ENCODE data around the gene C19orf25. TPM values are rescaled to one million over a fixed set of nuclear protein-coding genes. Genes with fewer than 3 reads are reported as not detected.

Gene C19orf25
- total RNA-seq = 10 to 100 TPM; 24.4 to 26.9 TPM

GRCh38 chr19:1478934-1479707, at the start of gene C19orf25:
C19orf25 (minus strand) TSS chr19:1479215; CDS start chr19:1478903, 312 bp downstream.
- Mint-ChIP-seq H3K27me3 (no peaks in the 10 kb centered on the region), H3K4me1 (ENCODE audit: low read depth) (peaks cover 9% of the 10 kb centered on the region), H3K4me3 (peak within 1 kb of the TSS; percentile 97), H3K27ac (peak within 1 kb of the TSS; percentile 91), H3K36me3 (peaks cover 3% of the 10 kb centered on the region), H3K9me3 (no peaks in the 10 kb centered on the region)
- ChIA-PET POLR2A (no interaction called here), CTCF (no interaction called here)
- intact Hi-C loops (cut with micrococcal nuclease) = loop anchor here (1.0 to 5.0 kb wide), 3 partner anchors 11 to 96 kb away; partner anchors contain the start of genes ADAMTSL5, NDUFS7 and PCSK4
- peak; percentile 96 for DNase-seq

- POLR2A ChIA-PET = no interaction called here
- intact Hi-C loops (cut with micrococcal nuclease) = no loop called here
- Mint-ChIP-seq H3K27me3 (peaks cover 42% of the 10 kb centered on the region), H3K27ac (no peak overlapping the region), H3K9me3 (no peaks in the 10 kb centered on the region), H3K4me1 (ENCODE audit: low read depth) (peaks cover 7% of the 10 kb centered on the region), H3K36me3 (no peaks in the 10 kb centered on the region), H3K4me3 (no peak overlapping the region)
- CTCF ChIA-PET = interaction anchor here (0.7 kb wide), 1 partner anchor 309 kb away, joined by 4 read pairs; no protein-coding TSS in a partner anchor
- no peak for DNase-seq
These were observed 48.8 kb upstream of the C19orf25 start for GRCh38 chr19:1527650-1528309.

GRCh38 chr19:1526979-1527649, 48.1 kb upstream of the C19orf25 start:
- DNase-seq = no peak
- POLR2A ChIA-PET = no interaction called here
- Mint-ChIP-seq H3K9me3 (no peaks in the 10 kb centered on the region), H3K36me3 (no peaks in the 10 kb centered on the region), H3K4me1 (ENCODE audit: low read depth) (peaks cover 7% of the 10 kb centered on the region), H3K27ac (no peak overlapping the region), H3K4me3 (no peak overlapping the region), H3K27me3 (peaks cover 42% of the 10 kb centered on the region)
- CTCF ChIA-PET = interaction anchor here (0.7 kb wide), 1 partner anchor 310 kb away, joined by 4 read pairs; no protein-coding TSS in a partner anchor
- intact Hi-C loops (cut with micrococcal nuclease) = no loop called here

GRCh38 chr19:1526066-1526778, 47.2 kb upstream of the C19orf25 start:
- no peak overlapping the region for H3K27ac Mint-ChIP-seq
- CTCF ChIA-PET = no interaction called here
- H3K36me3 Mint-ChIP-seq = no peaks in the 10 kb centered on the region
- intact Hi-C loops (cut with micrococcal nuclease) = no loop called here
- no peaks in the 10 kb centered on the region for H3K9me3 Mint-ChIP-seq
- no peak for DNase-seq
- peaks cover 40% of the 10 kb centered on the region for H3K27me3 Mint-ChIP-seq
- no peak overlapping the region for H3K4me3 Mint-ChIP-seq
- peaks cover 7% of the 10 kb centered on the region for H3K4me1 Mint-ChIP-seq (ENCODE audit: low read depth)
- POLR2A ChIA-PET = no interaction called here

- intact Hi-C loops (cut with micrococcal nuclease) = no loop called here
- CTCF ChIA-PET = no interaction called here
- no peak overlapping the region for H3K4me3 Mint-ChIP-seq
These were observed 46.3 kb upstream of the C19orf25 start for GRCh38 chr19:1525343-1525742.

GRCh38 chr19:1524972-1525325, 45.9 kb upstream of the C19orf25 start:
- DNase-seq = no peak
- POLR2A ChIA-PET = no interaction called here
- Mint-ChIP-seq H3K4me3 (no peak overlapping the region), H3K27ac (no peak overlapping the region), H3K4me1 (ENCODE audit: low read depth) (peaks cover 7% of the 10 kb centered on the region), H3K9me3 (no peaks in the 10 kb centered on the region), H3K27me3 (peaks cover 38% of the 10 kb centered on the region), H3K36me3 (no peaks in the 10 kb centered on the region)
- intact Hi-C loops (cut with micrococcal nuclease) = no loop called here
- CTCF ChIA-PET = no interaction called here

More at GRCh38 chr19:1525343-1525742, 46.3 kb upstream of the C19orf25 start:
- H3K4me1 Mint-ChIP-seq (ENCODE audit: low read depth) = peaks cover 7% of the 10 kb centered on the region
- no peaks in the 10 kb centered on the region for H3K9me3 Mint-ChIP-seq
- no peaks in the 10 kb centered on the region for H3K36me3 Mint-ChIP-seq
- H3K27me3 Mint-ChIP-seq = peaks cover 40% of the 10 kb centered on the region
- no peak overlapping the region for H3K27ac Mint-ChIP-seq
- POLR2A ChIA-PET = no interaction called here
- DNase-seq = no peak

GRCh38 chr19:1524287-1524971, 45.4 kb upstream of the C19orf25 start:
- CTCF ChIA-PET = no interaction called here
- POLR2A ChIA-PET = no interaction called here
- Mint-ChIP-seq H3K27ac (no peak overlapping the region), H3K36me3 (no peaks in the 10 kb centered on the region), H3K9me3 (no peaks in the 10 kb centered on the region), H3K4me1 (ENCODE audit: low read depth) (peaks cover 7% of the 10 kb centered on the region), H3K4me3 (no peak overlapping the region), H3K27me3 (peaks cover 37% of the 10 kb centered on the region)
- intact Hi-C loops (cut with micrococcal nuclease) = no loop called here
- no peak for DNase-seq

GRCh38 chr19:1523412-1524286, 44.6 kb upstream of the C19orf25 start, which contains the start of gene PLK5:
PLK5 (plus strand) TSS chr19:1524077; CDS start chr19:1526997, 2,920 bp downstream.
- Mint-ChIP-seq H3K27me3 (peaks cover 37% of the 10 kb centered on the region), H3K27ac (no peak within 1 kb of the TSS), H3K9me3 (no peaks in the 10 kb centered on the region), H3K36me3 (no peaks in the 10 kb centered on the region), H3K4me1 (ENCODE audit: low read depth) (peaks cover 7% of the 10 kb centered on the region), H3K4me3 (no peak within 1 kb of the TSS)
- CTCF ChIA-PET = no interaction called here
- no peak for DNase-seq
- POLR2A ChIA-PET = no interaction called here
- intact Hi-C loops (cut with micrococcal nuclease) = no loop called here

GRCh38 chr19:1522838-1523237, 43.8 kb upstream of the C19orf25 start:
- Mint-ChIP-seq H3K9me3 (no peaks in the 10 kb centered on the region), H3K27me3 (peaks cover 37% of the 10 kb centered on the region), H3K27ac (no peak overlapping the region), H3K4me1 (ENCODE audit: low read depth) (peaks cover 7% of the 10 kb centered on the region), H3K4me3 (no peak overlapping the region), H3K36me3 (no peaks in the 10 kb centered on the region)
- CTCF ChIA-PET = interaction anchor here (0.6 kb wide), 1 partner anchor 160 kb away, joined by 3 read pairs; no protein-coding TSS in a partner anchor
- no peak for DNase-seq
- POLR2A ChIA-PET = no interaction called here
- intact Hi-C loops (cut with micrococcal nuclease) = no loop called here

- Mint-ChIP-seq H3K36me3 (no peaks in the 10 kb centered on the region), H3K27me3 (peaks cover 30% of the 10 kb centered on the region), H3K27ac (no peak overlapping the region), H3K9me3 (no peaks in the 10 kb centered on the region), H3K4me1 (ENCODE audit: low read depth) (peaks cover 7% of the 10 kb centered on the region), H3K4me3 (no peak overlapping the region)
- ChIA-PET CTCF (interaction anchor here (0.6 to 1.4 kb wide), 2 partner anchors 24 to 161 kb away, joined by 3 to 4 read pairs; no protein-coding TSS in a partner anchor), POLR2A (no interaction called here)
- intact Hi-C loops (cut with micrococcal nuclease) = no loop called here
- DNase-seq = no peak
These were observed 43.0 kb upstream of the C19orf25 start for GRCh38 chr19:1522061-1522460.

GRCh38 chr19:1521636-1522035, 42.6 kb upstream of the C19orf25 start:
- no peak for DNase-seq
- POLR2A ChIA-PET = no interaction called here
- Mint-ChIP-seq H3K4me1 (ENCODE audit: low read depth) (peaks cover 7% of the 10 kb centered on the region), H3K9me3 (no peaks in the 10 kb centered on the region), H3K27ac (no peak overlapping the region), H3K36me3 (no peaks in the 10 kb centered on the region), H3K27me3 (peaks cover 29% of the 10 kb centered on the region), H3K4me3 (no peak overlapping the region)
- intact Hi-C loops (cut with micrococcal nuclease) = no loop called here
- CTCF ChIA-PET = interaction anchor here (1.4 kb wide), 1 partner anchor 24 kb away, joined by 4 read pairs; no protein-coding TSS in a partner anchor

Measured in activated CD4-positive, alpha-beta memory T cell treated with anti-CD3 and anti-CD28 coated beads for 36 hours (primary cell).